Measurements from ENCODE around the gene ELN. TPM values are rescaled to one million over a fixed set of nuclear protein-coding genes. Genes with fewer than 3 reads are reported as not detected.

ELN gene
- total and polyA plus RNA-seq, 2 of the 8 experiments (the other 6 are each of a cell fraction or from before 2014, with no cell fraction given): 5.1 to 5.6 TPM

GRCh38 chr7:73978661-73979563 lies 49.1 kb upstream of the ELN start (continued):
- TF ChIP-seq CHD7 (IDR thresholded peaks at IDR 0.05; ENCODE audit: insufficient replicate concordance, low read length) (no peak), CREB1 (IDR thresholded peaks at IDR 0.05) (peak; percentile 77), TEAD4 (IDR thresholded peaks at IDR 0.05; ENCODE audit: low read depth, low read length) (peak; percentile 65), USF2 (IDR thresholded peaks at IDR 0.05; ENCODE audit: low read length) (no peak), KDM5A (IDR thresholded peaks at IDR 0.05; ENCODE audit: low read length) (no peak), CHD1 (IDR thresholded peaks at IDR 0.05; ENCODE audit: low read depth, low read length) (no peak), SRF (IDR thresholded peaks at IDR 0.05; ENCODE audit: low read depth, low read length) (no peak), MAX (IDR thresholded peaks at IDR 0.05) (peak; percentile 77)
